ENCODE data around the gene PLEKHB2.
"Not testable (repeated sequence)": the region's sequence is repeated elsewhere in the genome, so short reads cannot be mapped to it uniquely, and the experiment has no call there.

The PLEKHB2 gene

GRCh38 chr2:131145040-131145439, 39.9 kb downstream of the PLEKHB2 start:
- no peak for DNase-seq

- DNase-seq = no peak
Measured at GRCh38 chr2:131146231-131146630, 41.1 kb downstream of the PLEKHB2 start.

- no peak for DNase-seq
Measured at GRCh38 chr2:131146749-131147148, 41.6 kb downstream of the PLEKHB2 start.

GRCh38 chr2:131148426-131148825, 43.3 kb downstream of the PLEKHB2 start:
- peak in 1 of 2 experiments; percentile 25 for DNase-seq

GRCh38 chr2:131150109-131150508, 45.0 kb downstream of the PLEKHB2 start:
- DNase-seq = not testable (repeated sequence)

- DNase-seq = no peak
Measured at GRCh38 chr2:131151398-131151797, 46.3 kb downstream of the PLEKHB2 start.

- peak in 1 of 2 experiments; percentile 40 for DNase-seq
Measured at GRCh38 chr2:131152074-131152473, 46.9 kb downstream of the PLEKHB2 start.

GRCh38 chr2:131153529-131153928, 48.4 kb downstream of the PLEKHB2 start:
- peak in 1 of 2 experiments; percentile 9 for DNase-seq

GRCh38 chr2:131154071-131154531, 49.0 kb downstream of the PLEKHB2 start:
- DNase-seq = peak; percentile 47 to 82

GRCh38 chr2:131154647-131155046, 49.5 kb downstream of the PLEKHB2 start:
- no peak for DNase-seq

- DNase-seq = no peak
Measured at GRCh38 chr2:131155208-131155855, 50.2 kb downstream of the PLEKHB2 start.

- DNase-seq = no peak
Measured at GRCh38 chr2:131156452-131157149, 51.5 kb downstream of the PLEKHB2 start.

GRCh38 chr2:131165562-131165961, 60.4 kb downstream of the PLEKHB2 start:
- DNase-seq = not testable (repeated sequence)

GRCh38 chr2:131168538-131168937, 63.4 kb downstream of the PLEKHB2 start:
- DNase-seq = no peak

GRCh38 chr2:131178050-131178449, 72.9 kb downstream of the PLEKHB2 start:
- DNase-seq = not testable (repeated sequence)

GRCh38 chr2:131178721-131179418, 73.7 kb downstream of the PLEKHB2 start:
- DNase-seq = not testable (repeated sequence)

- not testable (repeated sequence) for DNase-seq
Measured at GRCh38 chr2:131181451-131181850, 76.3 kb downstream of the PLEKHB2 start.

GRCh38 chr2:131193421-131193820, 88.3 kb downstream of the PLEKHB2 start:
- DNase-seq = not testable (repeated sequence)

- not testable (repeated sequence) for DNase-seq
Measured at GRCh38 chr2:131196186-131196585, 91.0 kb downstream of the PLEKHB2 start.
